ENCODE results near the gene CRABP2.

CRABP2 gene

GRCh38 chr1:156741481-156741983, 36.1 kb upstream of the CRABP2 start:
- DNase-seq = no peak

GRCh38 chr1:156740741-156741480, 35.5 kb upstream of the CRABP2 start, which contains the start of gene MRPL24:
Gene MRPL24 (minus strand): TSS chr1:156741088. CDS start chr1:156738704, 2,384 bp downstream.
- peak; percentile 99 for DNase-seq

GRCh38 chr1:156740237-156740740, 34.9 kb upstream of the CRABP2 start:
- no peak for DNase-seq

GRCh38 chr1:156738916-156739315, 33.5 kb upstream of the CRABP2 start:
- no peak for DNase-seq

GRCh38 chr1:156738407-156738806, 33.0 kb upstream of the CRABP2 start:
- DNase-seq = no peak

GRCh38 chr1:156733989-156734584, 28.7 kb upstream of the CRABP2 start:
- no peak for DNase-seq

- DNase-seq = peak; percentile 97
Measured at GRCh38 chr1:156728599-156729462, 23.4 kb upstream of the CRABP2 start, which contains the start of gene ISG20L2. Gene ISG20L2 (minus strand): TSS chr1:156728766. CDS start chr1:156727652, 1,114 bp downstream.

- DNase-seq = peak; percentile 89
Measured at GRCh38 chr1:156727926-156728598, 22.7 kb upstream of the CRABP2 start, which contains the start of gene METTL25B. Gene METTL25B (plus strand): TSS chr1:156728469. CDS start chr1:156729105, 636 bp downstream.

GRCh38 chr1:156727492-156727891, 22.1 kb upstream of the CRABP2 start:
- no peak for DNase-seq

- peak; percentile 57 for DNase-seq
Measured at GRCh38 chr1:156726549-156727226, 21.3 kb upstream of the CRABP2 start.

- peak; percentile 92 for DNase-seq
Measured at GRCh38 chr1:156725683-156726280, 20.4 kb upstream of the CRABP2 start.

- DNase-seq = no peak
Measured at GRCh38 chr1:156721535-156721934, 16.2 kb upstream of the CRABP2 start.

GRCh38 chr1:156721131-156721530, 15.7 kb upstream of the CRABP2 start:
- DNase-seq = no peak

GRCh38 chr1:156717351-156717750, 12.0 kb upstream of the CRABP2 start:
- no peak for DNase-seq

- DNase-seq = peak; percentile 19
Measured at GRCh38 chr1:156714830-156715229, 9.4 kb upstream of the CRABP2 start.

GRCh38 chr1:156712626-156713025, 7.2 kb upstream of the CRABP2 start:
- no peak for DNase-seq

- DNase-seq = peak; percentile 79
Measured at GRCh38 chr1:156711011-156711817, 5.8 kb upstream of the CRABP2 start.

- DNase-seq = peak; percentile 85
Measured at GRCh38 chr1:156709757-156710489, 4.5 kb upstream of the CRABP2 start.

- no peak for DNase-seq
Measured at GRCh38 chr1:156709031-156709430, 3.6 kb upstream of the CRABP2 start.

All from right hindlimb (tissue), 1 donor.